GM12878 (cell line): Measurements from ENCODE around the gene TADA1. TPM values are rescaled to one million over a fixed set of nuclear protein-coding genes. Genes with fewer than 3 reads are reported as not detected.
A peak's percentile ranks its signal among the peaks of the same experiment; 100 is the strongest.

ENCODE experiments used
- ATAC-seq: fragments of 200-7000 bp; cut with Tn5 transposase; 3 replicates; pipeline ENCODE4 v1.9.1; 2020; ENCODE audit warnings: mild to moderate bottlenecking, moderate library complexity
- BruUV-seq: library from RNA; stranded (reverse); fragments of 400-500 nt; replicated peaks from 2 replicates; lab custom pipeline; 2021; lab: Mats Ljungman, UMichigan
- CTCF ChIA-PET: fragments of 300-600 bp; sonication (Branson Sonifier 250); formaldehyde crosslinking; extraction: SDS; loops from one replicate; lab custom pipeline; 2021; ENCODE audit warnings: inconsistent platforms; lab: Yijun Ruan, JAX
- POLR2A ChIA-PET: fragments of 350-600 bp; formaldehyde crosslinking; extraction: SDS; loops from one replicate; lab custom pipeline; 2021; ENCODE audit warnings: inconsistent platforms; lab: Charles Lee
- RAD21 ChIA-PET: fragments of 300-600 bp; sonication (Branson Sonifier 250); formaldehyde crosslinking; loops from one replicate; lab custom pipeline; 2023; ENCODE audit warnings: antibody characterized with exemption; ENCODE audit not compliant: unreplicated experiment; lab: Charles Lee
- SMC1A ChIA-PET: fragments of 300-600 bp; sonication (Branson Sonifier 250); formaldehyde crosslinking; loops from one replicate; lab custom pipeline; 2023; ENCODE audit not compliant: unreplicated experiment, uncharacterized antibody; lab: Charles Lee
- DNase-seq: peaks from one replicate; pipeline ENCODE4 v3.0.0-alpha.2; 2011; ENCODE audit warnings: low read depth, low spot score
- FAIRE-seq: peaks from 3 replicates; lab custom pipeline; 2011; peaks lifted over from hg19 to GRCh38; lab: Jason Lieb, UNC
- H2AFZ ChIP-seq: 2 replicates; pipeline ENCODE4 v1.6.0; 2011; ENCODE audit warnings: low read depth, low read length, control low read depth; ENCODE audit not compliant: control insufficient read depth
- H3K27ac ChIP-seq: 2 replicates; pipeline ENCODE4 v1.5.1; 2011; ENCODE audit warnings: control low read depth; ENCODE audit not compliant: control insufficient read depth, insufficient read depth
- H3K27me3 ChIP-seq, 2 experiments: replicated peaks in 1 of 2; 2 replicates each; pipeline versions ENCODE4 v1.6.0 to v1.6.1; 2011; ENCODE audit warnings: low read length in 1 of 2; ENCODE audit not compliant: control insufficient read depth in 2 of 2, insufficient read depth in 2 of 2
- H3K36me3 ChIP-seq, 2 experiments: 2 replicates each; pipeline ENCODE4 v1.5.1; 2011; ENCODE audit warnings: low read length in 1 of 2; ENCODE audit not compliant: control insufficient read depth in 2 of 2, insufficient read depth in 2 of 2
- H3K4me1 ChIP-seq: 2 replicates; pipeline ENCODE4 v1.6.1; 2011; ENCODE audit warnings: mild to moderate bottlenecking, low read length, moderate library complexity, mixed read lengths; ENCODE audit not compliant: control insufficient read depth, insufficient read depth
- H3K4me2 ChIP-seq: 2 replicates; pipeline ENCODE4 v1.6.0; 2011; ENCODE audit warnings: control low read depth; ENCODE audit not compliant: control insufficient read depth, insufficient read depth
- H3K4me3 ChIP-seq: fragments of 200-600 bp; sonication (generic); 2 replicates; pipeline ENCODE4 v1.5.1; 2016
- H3K79me2 ChIP-seq: 2 replicates; pipeline ENCODE4 v1.6.0; 2011; ENCODE audit warnings: low read length; ENCODE audit not compliant: control insufficient read depth, insufficient read depth
- H3K9ac ChIP-seq: 2 replicates; pipeline ENCODE4 v1.8.0; 2011; ENCODE audit warnings: low read length, control low read depth, mixed read lengths; ENCODE audit not compliant: control insufficient read depth, insufficient read depth
- H3K9me3 ChIP-seq: replicated peaks from 3 replicates; pipeline ENCODE4 v1.5.1; 2011; ENCODE audit warnings: mild to moderate bottlenecking, low read length; ENCODE audit not compliant: control insufficient read depth, insufficient read depth
- H4K20me1 ChIP-seq: 2 replicates; pipeline ENCODE4 v1.6.0; 2011; ENCODE audit not compliant: control insufficient read depth, insufficient read depth
- POLR2A ChIP-seq: IDR thresholded peaks from 2 replicates; pipeline ENCODE4 v1.6.1; 2011; ENCODE audit warnings: low read depth, mild to moderate bottlenecking, low read length
- WGBS: methylation state at CpG from one replicate; pipeline ENCODE4 v1.1.6; 2016; ENCODE audit warnings: low lambda C conversion rate; ENCODE audit not compliant: insufficient replicate concordance, insufficient coverage; ENCODE audit errors: missing lambda C conversion rate; 5-methylcytosine and 5-hydroxymethylcytosine counted together
- in situ Hi-C: fragments of 300-500 bp; cut with MboI; formaldehyde crosslinking; loops from 9 replicates; pipeline ENCODE4 v1.14.3; 2018; ENCODE audit warnings: mixed read lengths
- intact Hi-C: fragments of 100-400 bp; cut with micrococcal nuclease; formaldehyde crosslinking; loops from one replicate; pipeline ENCODE4 v1.14.2; 2022; ENCODE audit not compliant: unreplicated experiment
- polyA plus RNA-seq, 11 experiments: library from polyadenylated mRNA; depleted of rRNA in 4 of 11; unstranded in 6 of 11; stranded (reverse) in 5 of 11; fragments of >200 nt; fragmentation: Nextera tagmentation in 4 of 11; fragmentation: Illumina TruSeq in 1 of 11; extraction: Ambion mirVana in 4 of 11; extraction: Trizol in 1 of 11; gene quantifications; 1 replicate in 1 of 11; 2 replicates in 10 of 11; pipeline versions ENCODE4 v1.2.1 to v1.2.3, GENCODE V29; 2011 to 2016; ENCODE audit warnings: inconsistent platforms in 2 of 11, missing spikeins in 2 of 11, low read depth in 1 of 11
- total RNA-seq, 4 experiments: library from RNA; depleted of rRNA in 3 of 4; stranded (reverse); fragments of >200 nt in 3 of 4; fragmentation: Illumina TruSeq in 1 of 4; extraction: Trizol in 1 of 4; gene quantifications; 2 replicates each; pipeline versions ENCODE4 v1.2.1 to v1.2.3, GENCODE V29; 2013 to 2021
- TF ChIP-seq, protein P1 (sequence below): fragments of 450-650 bp; IDR thresholded peaks from 2 replicates; pipeline ENCODE4 v1.6.1; 2018; ENCODE audit warnings: mild to moderate bottlenecking, low read depth, moderate library complexity; ENCODE audit not compliant: partially characterized antibody
- TF ChIP-seq, protein P2 (sequence below): fragments of 450-650 bp; IDR thresholded peaks from 2 replicates; pipeline ENCODE4 v1.6.1; 2016; ENCODE audit warnings: mild to moderate bottlenecking, moderate library complexity, borderline replicate concordance

TADA1 gene
- total and polyA plus RNA-seq, 10 of the 15 experiments (the other 5 are each of a cell fraction or from before 2014, with no cell fraction given), result 15.2 to 38.6 (median 26.5) TPM

DNA sequence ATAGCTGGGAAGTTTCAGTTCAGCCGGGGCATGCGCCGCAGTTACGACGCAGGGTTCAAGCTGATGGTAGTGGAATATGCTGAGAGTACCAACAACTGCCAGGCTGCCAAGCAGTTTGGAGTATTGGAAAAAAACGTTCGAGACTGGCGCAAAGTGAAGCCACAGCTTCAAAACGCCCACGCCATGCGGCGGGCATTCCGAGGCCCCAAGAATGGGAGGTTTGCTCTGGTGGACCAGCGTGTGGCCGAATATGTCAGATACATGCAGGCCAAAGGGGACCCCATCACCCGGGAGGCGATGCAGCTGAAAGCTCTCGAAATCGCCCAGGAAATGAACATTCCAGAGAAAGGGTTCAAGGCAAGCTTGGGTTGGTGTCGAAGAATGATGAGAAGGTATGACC lies 26.9 kb downstream of the TADA1 start:
- over 99% methylated on average over 20 of the region's 20 CpGs for WGBS
- BruUV-seq, result no TSS peak

More for the DNA sequence above, 26.9 kb downstream of the TADA1 start:
- Histone ChIP-seq H3K4me1 (no peaks in the 10 kb centered on the region), H2AFZ (no peak overlapping the region), H3K9me3 (no peaks in the 10 kb centered on the region), H4K20me1 (no peaks in the 10 kb centered on the region; the same call in 1 of the 2 replicates), H3K79me2 (no peaks in the 10 kb centered on the region; the same call in 1 of the 2 replicates), H3K4me3 (no peak overlapping the region), H3K4me2 (no peak overlapping the region), H3K36me3 (peaks cover 22 to 48% of the 10 kb centered on the region in 2 experiments), H3K27me3 (no peaks in the 10 kb centered on the region), H3K9ac (no peak overlapping the region), H3K27ac (no peak overlapping the region)
- ATAC-seq, result no peak
- intact Hi-C loops (no loop called here), in situ Hi-C loops (no loop called here)
- ChIA-PET SMC1A (no interaction called here), POLR2A (no interaction called here), RAD21 (no interaction called here), CTCF (no interaction called here)
- TF ChIP-seq, protein P1, sequence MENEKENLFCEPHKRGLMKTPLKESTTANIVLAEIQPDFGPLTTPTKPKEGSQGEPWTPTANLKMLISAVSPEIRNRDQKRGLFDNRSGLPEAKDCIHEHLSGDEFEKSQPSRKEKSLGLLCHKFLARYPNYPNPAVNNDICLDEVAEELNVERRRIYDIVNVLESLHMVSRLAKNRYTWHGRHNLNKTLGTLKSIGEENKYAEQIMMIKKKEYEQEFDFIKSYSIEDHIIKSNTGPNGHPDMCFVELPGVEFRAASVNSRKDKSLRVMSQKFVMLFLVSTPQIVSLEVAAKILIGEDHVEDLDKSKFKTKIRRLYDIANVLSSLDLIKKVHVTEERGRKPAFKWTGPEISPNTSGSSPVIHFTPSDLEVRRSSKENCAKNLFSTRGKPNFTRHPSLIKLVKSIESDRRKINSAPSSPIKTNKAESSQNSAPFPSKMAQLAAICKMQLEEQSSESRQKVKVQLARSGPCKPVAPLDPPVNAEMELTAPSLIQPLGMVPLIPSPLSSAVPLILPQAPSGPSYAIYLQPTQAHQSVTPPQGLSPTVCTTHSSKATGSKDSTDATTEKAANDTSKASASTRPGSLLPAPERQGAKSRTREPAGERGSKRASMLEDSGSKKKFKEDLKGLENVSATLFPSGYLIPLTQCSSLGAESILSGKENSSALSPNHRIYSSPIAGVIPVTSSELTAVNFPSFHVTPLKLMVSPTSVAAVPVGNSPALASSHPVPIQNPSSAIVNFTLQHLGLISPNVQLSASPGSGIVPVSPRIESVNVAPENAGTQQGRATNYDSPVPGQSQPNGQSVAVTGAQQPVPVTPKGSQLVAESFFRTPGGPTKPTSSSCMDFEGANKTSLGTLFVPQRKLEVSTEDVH, result no peak
- TF ChIP-seq, protein P2, sequence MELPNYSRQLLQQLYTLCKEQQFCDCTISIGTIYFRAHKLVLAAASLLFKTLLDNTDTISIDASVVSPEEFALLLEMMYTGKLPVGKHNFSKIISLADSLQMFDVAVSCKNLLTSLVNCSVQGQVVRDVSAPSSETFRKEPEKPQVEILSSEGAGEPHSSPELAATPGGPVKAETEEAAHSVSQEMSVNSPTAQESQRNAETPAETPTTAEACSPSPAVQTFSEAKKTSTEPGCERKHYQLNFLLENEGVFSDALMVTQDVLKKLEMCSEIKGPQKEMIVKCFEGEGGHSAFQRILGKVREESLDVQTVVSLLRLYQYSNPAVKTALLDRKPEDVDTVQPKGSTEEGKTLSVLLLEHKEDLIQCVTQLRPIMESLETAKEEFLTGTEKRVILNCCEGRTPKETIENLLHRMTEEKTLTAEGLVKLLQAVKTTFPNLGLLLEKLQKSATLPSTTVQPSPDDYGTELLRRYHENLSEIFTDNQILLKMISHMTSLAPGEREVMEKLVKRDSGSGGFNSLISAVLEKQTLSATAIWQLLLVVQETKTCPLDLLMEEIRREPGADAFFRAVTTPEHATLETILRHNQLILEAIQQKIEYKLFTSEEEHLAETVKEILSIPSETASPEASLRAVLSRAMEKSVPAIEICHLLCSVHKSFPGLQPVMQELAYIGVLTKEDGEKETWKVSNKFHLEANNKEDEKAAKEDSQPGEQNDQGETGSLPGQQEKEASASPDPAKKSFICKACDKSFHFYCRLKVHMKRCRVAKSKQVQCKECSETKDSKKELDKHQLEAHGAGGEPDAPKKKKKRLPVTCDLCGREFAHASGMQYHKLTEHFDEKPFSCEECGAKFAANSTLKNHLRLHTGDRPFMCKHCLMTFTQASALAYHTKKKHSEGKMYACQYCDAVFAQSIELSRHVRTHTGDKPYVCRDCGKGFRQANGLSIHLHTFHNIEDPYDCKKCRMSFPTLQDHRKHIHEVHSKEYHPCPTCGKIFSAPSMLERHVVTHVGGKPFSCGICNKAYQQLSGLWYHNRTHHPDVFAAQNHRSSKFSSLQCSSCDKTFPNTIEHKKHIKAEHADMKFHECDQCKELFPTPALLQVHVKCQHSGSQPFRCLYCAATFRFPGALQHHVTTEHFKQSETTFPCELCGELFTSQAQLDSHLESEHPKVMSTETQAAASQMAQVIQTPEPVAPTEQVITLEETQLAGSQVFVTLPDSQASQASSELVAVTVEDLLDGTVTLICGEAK, result no peak
- 0 out of 2 replicates have a peak, but pooled peaks have one; percentile 20 for TF ChIP-seq POLR2A
- FAIRE-seq, result no peak
- no peak for DNase-seq
